B cell (primary cell): ENCODE results near the gene SYT2. TPM values are rescaled to one million over a fixed set of nuclear protein-coding genes. Genes with fewer than 3 reads are reported as not detected.

Experiments used
- ATAC-seq: fragments of 200-7000 bp; cut with Tn5 transposase; one replicate; pipeline ENCODE4 v1.10.0; 2021; ENCODE audit warnings: low read depth, mild to moderate bottlenecking, moderate number of reproducible peaks, moderate library complexity
- CTCF ChIA-PET: fragments of 350-600 bp; sonication (Branson Sonifier 250); formaldehyde crosslinking; loops from one replicate; lab custom pipeline; 2021; ENCODE audit warnings: antibody characterized with exemption, inconsistent platforms; lab: Charles Lee
- POLR2A ChIA-PET: fragments of 350-600 bp; sonication (Branson Sonifier 250); formaldehyde crosslinking; loops from one replicate; lab custom pipeline; 2021; ENCODE audit warnings: antibody characterized with exemption; lab: Charles Lee
- DNase-seq: peaks from one replicate; pipeline ENCODE4 v3.0.0; 2013
- H2AFZ ChIP-seq: 2 replicates; pipeline ENCODE4 v1.6.1; 2012; ENCODE audit warnings: mild to moderate bottlenecking, low read depth, low read length; ENCODE audit not compliant: insufficient read depth, poor library complexity, severe bottlenecking
- H3K27ac ChIP-seq, 2 donors: 1 replicate in 1 of 2; 2 replicates in 1 of 2; pipeline ENCODE4 v1.5.1; 2012 to 2013; ENCODE audit warnings: low read length in 2 of 2, mild to moderate bottlenecking in 2 of 2, moderate library complexity in 1 of 2
- H3K27me3 ChIP-seq, 4 experiments: fragments of 200-600 bp in 1 of 4; sonication (generic) in 1 of 4; replicated peaks in 1 of 4; 1 replicate in 2 of 4; 2 replicates in 2 of 4; pipeline versions ENCODE4 v1.6.1 to v1.7.0; 2013 to 2016; ENCODE audit warnings: low read length in 3 of 4, mild to moderate bottlenecking in 2 of 4, mixed read lengths in 1 of 4, moderate library complexity in 1 of 4; ENCODE audit not compliant: insufficient read depth in 4 of 4, control insufficient read depth in 3 of 4; ENCODE audit errors: control extremely low read depth in 1 of 4
- H3K36me3 ChIP-seq, 2 experiments: replicated peaks in 1 of 2; 1 replicate in 1 of 2; 2 replicates in 1 of 2; pipeline versions ENCODE4 v1.6.1 to v1.7.1; 2013; ENCODE audit warnings: low read length in 1 of 2; ENCODE audit not compliant: insufficient read depth in 2 of 2, control insufficient read depth in 1 of 2; ENCODE audit errors: control extremely low read depth in 1 of 2, extremely low read depth in 1 of 2
- H3K4me1 ChIP-seq, 2 donors: fragments of 200-600 bp in 1 of 2; sonication (generic) in 1 of 2; 1 replicate in 1 of 2; 2 replicates in 1 of 2; pipeline versions ENCODE4 v1.5.1 to v1.6.1; 2013 to 2017; ENCODE audit warnings: low read length in 2 of 2; ENCODE audit not compliant: control insufficient read depth in 2 of 2, insufficient read depth in 2 of 2
- H3K4me2 ChIP-seq: replicated peaks from 2 replicates; pipeline ENCODE3; 2012; ENCODE audit warnings: mild to moderate bottlenecking, low read depth, low read length; ENCODE audit not compliant: poor library complexity, severe bottlenecking
- H3K4me3 ChIP-seq, 5 experiments: fragments of 200-600 bp in 1 of 5; sonication (generic) in 1 of 5; 1 replicate in 3 of 5; 2 replicates in 2 of 5; pipeline versions ENCODE4 v1.5.1 to v1.7.0; 2011 to 2016; ENCODE audit warnings: low read length in 4 of 5, mild to moderate bottlenecking in 4 of 5, low read depth in 2 of 5, control low read depth in 1 of 5, moderate library complexity in 1 of 5; ENCODE audit not compliant: insufficient read depth in 1 of 5; ENCODE audit errors: control extremely low read depth in 1 of 5, extremely low read depth in 1 of 5
- H3K79me2 ChIP-seq: fragments of 200-600 bp; sonication (generic); one replicate; pipeline ENCODE4 v1.6.0; 2016; ENCODE audit warnings: low read length; ENCODE audit not compliant: control insufficient read depth, insufficient read depth
- H3K9ac ChIP-seq: fragments of 200-600 bp; sonication (generic); 2 replicates; pipeline ENCODE4 v1.6.1; 2017; ENCODE audit warnings: mild to moderate bottlenecking, low read length, moderate library complexity
- H3K9me3 ChIP-seq, 3 donors: one replicate each; pipeline versions ENCODE4 v1.6.1 to v1.7.1; 2013; ENCODE audit warnings: low read length in 2 of 3; ENCODE audit not compliant: control insufficient read depth in 2 of 3, insufficient read depth in 1 of 3; ENCODE audit errors: control extremely low read depth in 1 of 3
- H4K20me1 ChIP-seq: 2 replicates; pipeline ENCODE4 v1.6.0; 2012; ENCODE audit warnings: mild to moderate bottlenecking, low read length; ENCODE audit not compliant: insufficient read depth, control insufficient read depth, poor library complexity, severe bottlenecking
- H3K27ac Mint-ChIP-seq: one replicate; pipeline ENCODE4 v1.8.0; 2021; ENCODE audit warnings: mixed read lengths
- H3K27me3 Mint-ChIP-seq: one replicate; pipeline ENCODE4 v1.8.0; 2021; ENCODE audit warnings: mixed read lengths
- H3K4me1 Mint-ChIP-seq: one replicate; pipeline ENCODE4 v1.8.0; 2021; ENCODE audit warnings: mixed read lengths
- H3K4me3 Mint-ChIP-seq: one replicate; pipeline ENCODE4 v1.8.0; 2021; ENCODE audit warnings: mixed read lengths
- H3K9me3 Mint-ChIP-seq: one replicate; pipeline ENCODE4 v1.8.0; 2022; ENCODE audit warnings: mixed read lengths; ENCODE audit not compliant: insufficient read depth
- CTCF ChIP-seq: fragments of 200-600 bp; IDR thresholded peaks from one replicate; pipeline ENCODE4 v1.8.0; 2022; ENCODE audit warnings: antibody characterized with exemption, mild to moderate bottlenecking
- EZH2 ChIP-seq: IDR thresholded peaks from 2 replicates; pipeline ENCODE4 v1.6.1; 2012; ENCODE audit warnings: borderline replicate concordance, low read depth, mild to moderate bottlenecking, moderate library complexity, low read length; ENCODE audit not compliant: insufficient read depth, poor library complexity, severe bottlenecking
- WGBS: methylation state at CpG from one replicate; pipeline ENCODE4 v1.1.5; 2013; ENCODE audit warnings: missing lambda C conversion rate; ENCODE audit not compliant: insufficient coverage; 5-methylcytosine and 5-hydroxymethylcytosine counted together
- intact Hi-C: fragments of 100-400 bp; cut with micrococcal nuclease; formaldehyde crosslinking; loops from one replicate; pipeline ENCODE4 v1.10.0; 2022
- polyA plus RNA-seq: library from polyadenylated mRNA; depleted of rRNA; stranded (reverse); fragments of >200 nt; gene quantifications from 2 replicates; pipeline ENCODE4 v1.2.3, GENCODE V29; 2012
- total RNA-seq, 2 donors: library from RNA; stranded (reverse); fragments of 120-200 nt in 1 of 2; gene quantifications; 1 replicate in 1 of 2; 2 replicates in 1 of 2; pipeline versions ENCODE4 v1.2.3 to v1.2.4, GENCODE V29; 2013 to 2022

SYT2 gene
- total and polyA plus RNA-seq, 2 donors (not counting 1 experiment from before 2014, with no cell fraction given) = not detected

GRCh38 chr1:202591515-202591914, 118.7 kb downstream of the SYT2 start:
- DNase-seq (no peak), ATAC-seq (no peak)
- CTCF ChIA-PET = no interaction called here
- POLR2A ChIA-PET = no interaction called here
- H3K27ac Mint-ChIP-seq = no peak overlapping the region
- Histone ChIP-seq H3K4me1 (peaks cover 8 to 17% of the 10 kb centered on the region in 2 donors), H3K9me3 (no peaks in the 10 kb centered on the region), H3K4me3 (no peak overlapping the region), H3K4me2 (no peak overlapping the region), H2AFZ (no peak overlapping the region), H3K79me2 (no peaks in the 10 kb centered on the region), H3K27ac (no peak overlapping the region), H4K20me1 (no peaks in the 10 kb centered on the region), H3K27me3 (no peaks in the 10 kb centered on the region), H3K9ac (no peak overlapping the region), H3K36me3 (no peaks in the 10 kb centered on the region)
- H3K27me3 Mint-ChIP-seq = no peaks in the 10 kb centered on the region
- TF ChIP-seq EZH2 (no peak), CTCF (no peak)
- H3K4me3 Mint-ChIP-seq = no peak overlapping the region
- intact Hi-C loops = no loop called here
- H3K4me1 Mint-ChIP-seq = peaks cover 32% of the 10 kb centered on the region
- WGBS = 86% methylated on average over 4 of the region's 7 CpGs
- no peaks in the 10 kb centered on the region for H3K9me3 Mint-ChIP-seq

GRCh38 chr1:202590975-202591411, 119.3 kb downstream of the SYT2 start:
- no peaks in the 10 kb centered on the region for H3K9me3 Mint-ChIP-seq
- Histone ChIP-seq H3K4me2 (no peak overlapping the region), H3K9ac (no peak overlapping the region), H3K79me2 (no peaks in the 10 kb centered on the region), H2AFZ (no peak overlapping the region), H3K36me3 (no peaks in the 10 kb centered on the region), H3K9me3 (no peaks in the 10 kb centered on the region), H3K27ac (no peak overlapping the region), H3K4me3 (no peak overlapping the region), H3K4me1 (peaks cover 14 to 19% of the 10 kb centered on the region in 2 donors), H4K20me1 (no peaks in the 10 kb centered on the region), H3K27me3 (no peaks in the 10 kb centered on the region)
- ChIA-PET CTCF (interaction anchor here (1.0 to 1.4 kb wide), 2 partner anchors 20 to 1109 kb away, joined by 3 to 5 read pairs; no protein-coding TSS in a partner anchor), POLR2A (no interaction called here)
- 87% methylated on average over 4 of the region's 5 CpGs for WGBS
- peaks cover 32% of the 10 kb centered on the region for H3K4me1 Mint-ChIP-seq
- TF ChIP-seq CTCF (no peak), EZH2 (no peak)
- no peak overlapping the region for H3K27ac Mint-ChIP-seq
- DNase-seq = no peak
- no peak overlapping the region for H3K4me3 Mint-ChIP-seq
- no peak for ATAC-seq
- H3K27me3 Mint-ChIP-seq = no peaks in the 10 kb centered on the region
- intact Hi-C loops = no loop called here
